Measurements from ENCODE around the gene ATL2.

Gene ATL2

DNA sequence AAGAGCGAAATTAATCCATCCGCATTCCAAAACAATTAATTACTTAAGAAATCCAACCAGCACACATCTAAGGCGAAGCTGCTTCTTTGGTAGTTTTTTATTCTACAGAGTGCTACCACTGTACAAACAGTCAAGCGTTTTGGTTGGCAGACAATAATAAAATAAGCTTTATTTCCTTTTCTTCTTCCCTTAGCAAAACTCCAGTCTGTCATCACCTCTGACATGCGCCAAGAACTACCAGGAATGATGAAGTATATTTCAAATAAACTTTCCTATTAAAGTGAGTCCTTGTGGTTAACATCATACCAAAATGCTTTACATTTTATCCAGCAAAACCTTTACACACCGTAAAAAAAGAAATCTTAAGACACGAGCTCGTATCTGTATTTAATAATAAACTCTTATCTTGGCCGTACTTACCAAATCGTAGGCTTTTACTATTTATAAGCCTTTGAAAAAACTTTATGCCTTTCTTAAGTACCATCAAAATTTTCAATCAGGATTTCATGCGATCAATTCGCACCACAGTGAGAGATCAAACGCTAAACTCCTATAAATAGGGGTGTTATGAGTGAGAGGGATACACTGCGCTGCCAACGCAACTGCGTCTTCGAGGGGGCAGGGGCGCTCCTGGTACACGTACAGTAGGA lies 1.3 kb downstream of the ATL2 start:
- H4K20me1 ChIP-seq (ENCODE audit: insufficient read depth, low read length), result peaks cover 31% of the 10 kb centered on the region; the same call in 1 of the 2 replicates
- H3K4me3 ChIP-seq (ENCODE audit: low read depth in 1 of 2, low read length in 2 of 2), result peak overlapping the region; percentile 93 to 95

DNA sequence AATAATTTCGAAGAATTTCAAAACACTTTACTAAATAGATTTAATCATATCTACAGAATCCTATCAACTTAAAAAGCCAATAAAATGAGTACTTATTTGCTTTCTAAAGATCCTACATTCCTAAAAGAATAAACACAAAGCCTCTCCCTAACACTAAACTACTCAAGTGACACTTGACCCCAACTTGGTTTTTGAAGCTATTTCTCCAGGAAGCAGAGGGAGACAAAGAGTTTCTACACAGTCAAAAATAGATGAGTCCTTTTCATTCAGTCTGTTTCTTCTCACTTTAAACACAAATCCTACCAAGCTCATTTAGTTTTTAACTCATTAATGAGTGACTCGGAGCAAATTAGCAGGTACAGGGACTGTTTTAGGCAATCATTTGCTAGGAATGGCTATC lies 2.1 kb downstream of the ATL2 start:
- H3K79me2 ChIP-seq (ENCODE audit: insufficient read depth, low read length), result peaks cover 71% of the 10 kb centered on the region
- no peak overlapping the region; the same call in 1 of the 2 replicates for H3K27ac ChIP-seq (ENCODE audit: low read length)
- ATAC-seq (ENCODE audit: insufficient read depth, low read depth) (no peak), DNase-seq (no peak)
- H3K4me2 ChIP-seq (ENCODE audit: insufficient read depth, low read length), result peak overlapping the region; percentile 83
- peak overlapping the region in 1 of 2 experiments; percentile 95; a peak in 1 of 4 replicates for H3K4me3 ChIP-seq (ENCODE audit: low read depth in 1 of 2, low read length in 2 of 2)
- peaks cover 36% of the 10 kb centered on the region; the same call in 1 of the 2 replicates for H4K20me1 ChIP-seq (ENCODE audit: insufficient read depth, low read length)
- H3K9me3 ChIP-seq (ENCODE audit: insufficient read depth, low read length, severe bottlenecking), result no peaks in the 10 kb centered on the region
- peaks cover 3% of the 10 kb centered on the region; the same call in 1 of the 2 replicates for H3K36me3 ChIP-seq (ENCODE audit: insufficient read depth, low read length)
- TF ChIP-seq, protein P1, sequence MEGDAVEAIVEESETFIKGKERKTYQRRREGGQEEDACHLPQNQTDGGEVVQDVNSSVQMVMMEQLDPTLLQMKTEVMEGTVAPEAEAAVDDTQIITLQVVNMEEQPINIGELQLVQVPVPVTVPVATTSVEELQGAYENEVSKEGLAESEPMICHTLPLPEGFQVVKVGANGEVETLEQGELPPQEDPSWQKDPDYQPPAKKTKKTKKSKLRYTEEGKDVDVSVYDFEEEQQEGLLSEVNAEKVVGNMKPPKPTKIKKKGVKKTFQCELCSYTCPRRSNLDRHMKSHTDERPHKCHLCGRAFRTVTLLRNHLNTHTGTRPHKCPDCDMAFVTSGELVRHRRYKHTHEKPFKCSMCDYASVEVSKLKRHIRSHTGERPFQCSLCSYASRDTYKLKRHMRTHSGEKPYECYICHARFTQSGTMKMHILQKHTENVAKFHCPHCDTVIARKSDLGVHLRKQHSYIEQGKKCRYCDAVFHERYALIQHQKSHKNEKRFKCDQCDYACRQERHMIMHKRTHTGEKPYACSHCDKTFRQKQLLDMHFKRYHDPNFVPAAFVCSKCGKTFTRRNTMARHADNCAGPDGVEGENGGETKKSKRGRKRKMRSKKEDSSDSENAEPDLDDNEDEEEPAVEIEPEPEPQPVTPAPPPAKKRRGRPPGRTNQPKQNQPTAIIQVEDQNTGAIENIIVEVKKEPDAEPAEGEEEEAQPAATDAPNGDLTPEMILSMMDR (IDR thresholded peaks at IDR 0.05; ENCODE audit: borderline replicate concordance, extremely low read depth, low read length, poor library complexity, severe bottlenecking), result no peak
- TF ChIP-seq EZH2 (IDR thresholded peaks at IDR 0.05; ENCODE audit: borderline replicate concordance, low read depth, low read length, severe bottlenecking), result no peak
- no peaks in the 10 kb centered on the region for H3K27me3 ChIP-seq (ENCODE audit: insufficient read depth, low read length, poor library complexity)
- H2AFZ ChIP-seq (ENCODE audit: low read depth, low read length), result no peak overlapping the region
- H3K9ac ChIP-seq (ENCODE audit: low read depth, low read length), result peak overlapping the region; percentile 91; the same call in 1 of the 2 replicates
- peaks cover 35% of the 10 kb centered on the region for H3K4me1 ChIP-seq (ENCODE audit: insufficient read depth, low read length)

More for the DNA sequence above, 1.3 kb downstream of the ATL2 start:
- Histone ChIP-seq H3K4me2 (ENCODE audit: insufficient read depth, low read length) (peak overlapping the region; percentile 83), H3K9me3 (ENCODE audit: insufficient read depth, low read length, severe bottlenecking) (no peaks in the 10 kb centered on the region), H3K27ac (ENCODE audit: low read length) (peak overlapping the region; percentile 86), H3K27me3 (ENCODE audit: insufficient read depth, low read length, poor library complexity) (no peaks in the 10 kb centered on the region), H2AFZ (ENCODE audit: low read depth, low read length) (peak overlapping the region; percentile 94), H3K79me2 (ENCODE audit: insufficient read depth, low read length) (peaks cover 62% of the 10 kb centered on the region), H3K4me1 (ENCODE audit: insufficient read depth, low read length) (peaks cover 44% of the 10 kb centered on the region), H3K36me3 (ENCODE audit: insufficient read depth, low read length) (peaks cover 3% of the 10 kb centered on the region; the same call in 1 of the 2 replicates), H3K9ac (ENCODE audit: low read depth, low read length) (peak overlapping the region; percentile 91)
- TF ChIP-seq, protein P1 (IDR thresholded peaks at IDR 0.05; ENCODE audit: borderline replicate concordance, extremely low read depth, low read length, poor library complexity, severe bottlenecking), result no peak
- peak; percentile 47 for ATAC-seq (ENCODE audit: insufficient read depth, low read depth)
- DNase-seq, result peak; percentile 63

DNA sequence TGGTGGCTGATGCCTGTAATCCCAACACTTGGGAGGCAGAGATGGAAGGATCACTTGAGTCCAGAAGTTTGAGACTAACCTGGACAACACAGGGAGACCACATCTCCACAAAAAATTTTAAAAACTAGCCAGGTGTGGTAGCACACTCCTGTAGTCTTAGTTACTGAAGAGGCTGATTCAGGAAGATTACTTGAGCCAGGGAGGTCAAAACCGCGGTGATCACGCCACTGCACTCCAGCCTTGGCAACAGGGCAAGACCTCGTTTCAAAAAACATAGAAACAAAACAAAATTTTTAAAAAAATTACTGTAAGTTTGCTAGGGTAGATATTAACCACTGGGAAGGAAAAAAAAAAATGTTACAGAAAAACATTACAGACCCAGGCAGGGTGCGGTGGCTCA lies 5.8 kb downstream of the ATL2 start:
- Histone ChIP-seq H3K27me3 (ENCODE audit: insufficient read depth, low read length, poor library complexity) (no peaks in the 10 kb centered on the region), H4K20me1 (ENCODE audit: insufficient read depth, low read length) (peaks cover 42% of the 10 kb centered on the region; the same call in 1 of the 2 replicates), H3K4me2 (ENCODE audit: insufficient read depth, low read length) (no peak overlapping the region), H3K4me3 (ENCODE audit: low read depth in 1 of 2, low read length in 2 of 2) (no peak overlapping the region), H3K27ac (ENCODE audit: low read length) (no peak overlapping the region), H3K36me3 (ENCODE audit: insufficient read depth, low read length) (no peaks in the 10 kb centered on the region; the same call in 1 of the 2 replicates), H3K79me2 (ENCODE audit: insufficient read depth, low read length) (peaks cover 98% of the 10 kb centered on the region), H3K4me1 (ENCODE audit: insufficient read depth, low read length) (peaks cover 22% of the 10 kb centered on the region), H3K9me3 (ENCODE audit: insufficient read depth, low read length, severe bottlenecking) (no peaks in the 10 kb centered on the region), H2AFZ (ENCODE audit: low read depth, low read length) (no peak overlapping the region), H3K9ac (ENCODE audit: low read depth, low read length) (no peak overlapping the region)
- TF ChIP-seq EZH2 (IDR thresholded peaks at IDR 0.05; ENCODE audit: borderline replicate concordance, low read depth, low read length, severe bottlenecking), result no peak
- TF ChIP-seq, protein P1 (IDR thresholded peaks at IDR 0.05; ENCODE audit: borderline replicate concordance, extremely low read depth, low read length, poor library complexity, severe bottlenecking), result no peak
- ATAC-seq (ENCODE audit: insufficient read depth, low read depth) (no peak), DNase-seq (no peak)

All from DND-41 (cell line).